GM10266 (cell line): ENCODE data around the gene EBI3.
"Not testable (repeated sequence)": the region's sequence is repeated elsewhere in the genome, so short reads cannot be mapped to it uniquely, and the experiment has no call there.

ENCODE experiments used
- DNase-seq: peaks from one replicate; pipeline ENCODE4 v3.0.0; 2012; ENCODE audit errors: extremely low spot score
- CTCF ChIP-seq: IDR thresholded peaks from 2 replicates; pipeline ENCODE4 v1.5.1; 2012; ENCODE audit warnings: mild to moderate bottlenecking, low read depth; ENCODE audit not compliant: control insufficient read depth, insufficient read depth; ENCODE audit errors: missing control alignments

EBI3 gene

GRCh38 chr19:4232614-4233281, 3.4 kb downstream of the EBI3 start:
- no peak for DNase-seq
- no peak for TF ChIP-seq CTCF

- DNase-seq: no peak
- TF ChIP-seq CTCF: peak; percentile 96
These were observed 4.0 kb downstream of the EBI3 start for GRCh38 chr19:4233282-4233853.

GRCh38 chr19:4234142-4234861, 5.0 kb downstream of the EBI3 start:
- no peak for DNase-seq
- no peak for TF ChIP-seq CTCF

GRCh38 chr19:4234862-4235201, 5.5 kb downstream of the EBI3 start:
- TF ChIP-seq CTCF: no peak
- DNase-seq: no peak

GRCh38 chr19:4237510-4237909, 8.2 kb downstream of the EBI3 start:
- not testable (repeated sequence) for DNase-seq

GRCh38 chr19:4238831-4239230, 9.5 kb downstream of the EBI3 start:
- no peak for TF ChIP-seq CTCF
- DNase-seq: no peak

GRCh38 chr19:4241824-4242430, 12.6 kb downstream of the EBI3 start:
- no peak for TF ChIP-seq CTCF
- DNase-seq: no peak

- DNase-seq: not testable (repeated sequence)
These were observed 16.6 kb downstream of the EBI3 start for GRCh38 chr19:4245938-4246337.
